ENCODE results near the gene FAM185A.
A peak's percentile ranks its signal among the peaks of the same experiment; 100 is the strongest.
"Not testable (repeated sequence)": the region's sequence is repeated elsewhere in the genome, so short reads cannot be mapped to it uniquely, and the experiment has no call there.

FAM185A gene

GRCh38 chr7:102778663-102779062 lies 29.9 kb downstream of the FAM185A start:
- not testable (repeated sequence) for DNase-seq (ENCODE audit: low read depth)

GRCh38 chr7:102780926-102781325 lies 32.1 kb downstream of the FAM185A start:
- DNase-seq (ENCODE audit: low read depth): not testable (repeated sequence)

- not testable (repeated sequence) for DNase-seq (ENCODE audit: low read depth)
Measured at GRCh38 chr7:102788770-102789169, 40.0 kb downstream of the FAM185A start.

- DNase-seq (ENCODE audit: low read depth): not testable (repeated sequence)
Measured at GRCh38 chr7:102790364-102791100, 41.7 kb downstream of the FAM185A start.

- DNase-seq (ENCODE audit: low read depth): not testable (repeated sequence)
Measured at GRCh38 chr7:102791367-102791766, 42.6 kb downstream of the FAM185A start.

- not testable (repeated sequence) for DNase-seq (ENCODE audit: low read depth)
Measured at GRCh38 chr7:102791831-102792230, 43.0 kb downstream of the FAM185A start.

GRCh38 chr7:102794567-102794966 lies 45.8 kb downstream of the FAM185A start:
- DNase-seq (ENCODE audit: low read depth): peak; percentile 27

- DNase-seq (ENCODE audit: low read depth): peak; percentile 37
Measured at GRCh38 chr7:102795987-102796595, 47.3 kb downstream of the FAM185A start.

- DNase-seq (ENCODE audit: low read depth): no peak
Measured at GRCh38 chr7:102806613-102807012, 57.8 kb downstream of the FAM185A start.

GRCh38 chr7:102810916-102811315 lies 62.1 kb downstream of the FAM185A start:
- DNase-seq (ENCODE audit: low read depth): no peak

- no peak for DNase-seq (ENCODE audit: low read depth)
Measured at GRCh38 chr7:102811942-102812678, 63.3 kb downstream of the FAM185A start.

- DNase-seq (ENCODE audit: low read depth): no peak
Measured at GRCh38 chr7:102813191-102814024, 64.6 kb downstream of the FAM185A start.

- DNase-seq (ENCODE audit: low read depth): peak; percentile 87
Measured at GRCh38 chr7:102814025-102814471, 65.2 kb downstream of the FAM185A start.

GRCh38 chr7:102817616-102818573 lies 69.1 kb downstream of the FAM185A start:
- DNase-seq (ENCODE audit: low read depth): no peak

- DNase-seq (ENCODE audit: low read depth): no peak
Measured at GRCh38 chr7:102819151-102819550, 70.4 kb downstream of the FAM185A start.

GRCh38 chr7:102821994-102822747 lies 73.4 kb downstream of the FAM185A start:
- no peak for DNase-seq (ENCODE audit: low read depth)

- no peak for DNase-seq (ENCODE audit: low read depth)
Measured at GRCh38 chr7:102823390-102824119, 74.8 kb downstream of the FAM185A start.

GRCh38 chr7:102828286-102828685 lies 79.5 kb downstream of the FAM185A start:
- no peak for DNase-seq (ENCODE audit: low read depth)

GRCh38 chr7:102829075-102829474 lies 80.3 kb downstream of the FAM185A start:
- no peak for DNase-seq (ENCODE audit: low read depth)
